ENCODE data around the gene L1TD1. TPM values are rescaled to one million over a fixed set of nuclear protein-coding genes. Genes with fewer than 3 reads are reported as not detected.

The L1TD1 gene
- total and polyA plus RNA-seq, 2 of the 13 experiments (the other 11 are each of a cell fraction or from before 2014, with no cell fraction given): not detected

- TF ChIP-seq AFF4 (CRISPR knock-in tag; IDR thresholded peaks at IDR 0.05) (no peak), RBM22 (optimal IDR thresholded peaks at IDR 0.05; ENCODE audit: low read length) (no peak), TMF1 (CRISPR knock-in tag; IDR thresholded peaks at IDR 0.05; ENCODE audit: low read depth) (no peak), GABPB1 (CRISPR knock-in tag; IDR thresholded peaks at IDR 0.05) (no peak), POGZ (CRISPR knock-in tag; IDR thresholded peaks at IDR 0.05) (no peak; the same call in 1 of the 2 replicates), ISX (CRISPR knock-in tag; conservative IDR thresholded peaks at IDR 0.05) (no peak), ZNF609 (CRISPR knock-in tag; IDR thresholded peaks at IDR 0.05; ENCODE audit: borderline replicate concordance) (peak; percentile 77; the same call in 1 of the 2 replicates), MXD1 (CRISPR knock-in tag; IDR thresholded peaks at IDR 0.05) (no peak), ZNF329 (CRISPR knock-in tag; IDR thresholded peaks at IDR 0.05; ENCODE audit: low read depth) (no peak), NBN (conservative IDR thresholded peaks at IDR 0.05) (no peak), NFAT5 (CRISPR knock-in tag; IDR thresholded peaks at IDR 0.05) (no peak), DMAP1 (CRISPR knock-in tag; IDR thresholded peaks at IDR 0.05) (no peak), NFIB (CRISPR knock-in tag; IDR thresholded peaks at IDR 0.05; ENCODE audit: borderline replicate concordance) (no peak), AGO1 (IDR thresholded peaks at IDR 0.05; ENCODE audit: low read depth, low read length, poor library complexity, severe bottlenecking) (no peak), TAF15 (IDR thresholded peaks at IDR 0.05; ENCODE audit: low read depth, low read length, poor library complexity, severe bottlenecking) (no peak), AHR (CRISPR knock-in tag; IDR thresholded peaks at IDR 0.05) (no peak), SIX1 (CRISPR knock-in tag; IDR thresholded peaks at IDR 0.05; ENCODE audit: borderline replicate concordance) (no peak)
These were observed 43.3 kb downstream of the L1TD1 start (continued) for GRCh38 chr1:62237950-62238374.
